HepG2 (cell line): ENCODE results near the gene FBN2. TPM values are rescaled to one million over a fixed set of nuclear protein-coding genes. Genes with fewer than 3 reads are reported as not detected.

ENCODE experiments used
- ATAC-seq: fragments of 200-7000 bp; cut with Tn5 transposase; 3 replicates; pipeline ENCODE4 v1.9.1; 2020; ENCODE audit warnings: mild to moderate bottlenecking, moderate library complexity
- BruUV-seq: library from RNA; stranded (reverse); fragments of 400-500 nt; replicated peaks from 2 replicates; lab custom pipeline; 2021; lab: Mats Ljungman, UMichigan
- CTCF ChIA-PET: fragments of 300-600 bp; formaldehyde crosslinking; extraction: SDS; loops from one replicate; lab custom pipeline; 2021; ENCODE audit warnings: low total read pairs, inconsistent platforms, low intra/inter-chr PET ratio; lab: Yijun Ruan, JAX
- POLR2A ChIA-PET: fragments of 350-600 bp; sonication (Branson Sonifier 250); formaldehyde crosslinking; loops from one replicate; lab custom pipeline; 2020; ENCODE audit warnings: antibody characterized with exemption, inconsistent platforms; lab: Yijun Ruan, JAX
- DNase-seq: peaks from one replicate; pipeline ENCODE4 v3.0.0-alpha.2; 2015; ENCODE audit warnings: low spot score
- FAIRE-seq: peaks from 3 replicates; lab custom pipeline; 2011; peaks lifted over from hg19 to GRCh38; lab: Jason Lieb, UNC
- H2AFZ ChIP-seq: one replicate; pipeline ENCODE4 v1.6.1; 2011; ENCODE audit warnings: low read length, inconsistent platforms
- H3K27ac ChIP-seq: fragments of 300-600 bp; 3 replicates; pipeline ENCODE4 v1.8.0; 2011; ENCODE audit warnings: mixed run types, mild to moderate bottlenecking, mixed read lengths, low read length, inconsistent platforms; ENCODE audit not compliant: insufficient read depth; ENCODE audit errors: extremely low read length
- H3K27me3 ChIP-seq, 2 experiments: fragments of 200-600 bp in 1 of 2; 2 replicates in 1 of 2; 3 replicates in 1 of 2; pipeline versions ENCODE4 v1.6.0 to v1.8.0; 2011; ENCODE audit warnings: low read length in 2 of 2, mild to moderate bottlenecking in 2 of 2, moderate library complexity in 2 of 2, inconsistent platforms in 1 of 2; ENCODE audit not compliant: insufficient read depth in 2 of 2, control insufficient read depth in 1 of 2
- H3K36me3 ChIP-seq, 2 experiments: fragments of 200-600 bp in 1 of 2; replicated peaks in 1 of 2; 2 replicates in 1 of 2; 3 replicates in 1 of 2; pipeline versions ENCODE4 v1.5.1 to v1.8.0; 2011; ENCODE audit warnings: low read length in 2 of 2, inconsistent platforms in 1 of 2; ENCODE audit not compliant: insufficient read depth in 2 of 2, control insufficient read depth in 1 of 2
- H3K4me1 ChIP-seq: 2 replicates; pipeline ENCODE4 v1.5.1; 2012; ENCODE audit warnings: low read length, inconsistent platforms; ENCODE audit not compliant: insufficient read depth
- H3K4me2 ChIP-seq: 2 replicates; pipeline ENCODE4 v1.6.0; 2011; ENCODE audit warnings: low read depth, low read length, inconsistent platforms
- H3K4me3 ChIP-seq, 3 experiments: fragments of 200-600 bp in 1 of 3; sonication (generic), shearing (Covaris generic) in 1 of 3; replicated peaks in 1 of 3; 2 replicates each; pipeline ENCODE4 v1.5.1; 2011 to 2016; ENCODE audit warnings: low read length in 3 of 3, inconsistent platforms in 2 of 3, low read depth in 2 of 3, mild to moderate bottlenecking in 2 of 3, control low read depth in 1 of 3, mixed read lengths in 1 of 3; ENCODE audit not compliant: insufficient read depth in 1 of 3
- H3K79me2 ChIP-seq: one replicate; pipeline ENCODE4 v1.6.1; 2011; ENCODE audit warnings: low read length, inconsistent platforms; ENCODE audit not compliant: insufficient read depth
- H3K9ac ChIP-seq: 2 replicates; pipeline ENCODE4 v1.6.0; 2011; ENCODE audit warnings: mild to moderate bottlenecking, low read depth, low read length, inconsistent platforms; ENCODE audit not compliant: insufficient read depth
- H3K9me3 ChIP-seq: 2 replicates; pipeline ENCODE4 v1.5.1; 2012; ENCODE audit warnings: mild to moderate bottlenecking, low read length
- H4K20me1 ChIP-seq: 2 replicates; pipeline ENCODE4 v1.6.0; 2011; ENCODE audit warnings: inconsistent platforms, mild to moderate bottlenecking, low read length, moderate library complexity; ENCODE audit not compliant: insufficient read depth
- FOXA1 ChIP-seq, 2 experiments: fragments of 450-650 bp in 1 of 2; sonication (generic) in 1 of 2; formaldehyde crosslinking in 1 of 2; IDR thresholded peaks; 2 replicates each; pipeline versions ENCODE4 v1.4.0 to v1.6.1; 2016 to 2020; ENCODE audit warnings: missing genetic modification reagents in 1 of 2
- IKZF1 ChIP-seq: fragments of 450-650 bp; IDR thresholded peaks from 2 replicates; pipeline ENCODE4 v1.7.1; 2016
- NCOA2 ChIP-seq: sonication (generic); formaldehyde crosslinking; IDR thresholded peaks from 2 replicates; pipeline ENCODE4 v1.8.0; 2022; ENCODE audit warnings: inconsistent platforms
- NR2F1 ChIP-seq, 2 experiments: fragments of 450-650 bp in 1 of 2; formaldehyde crosslinking in 1 of 2; IDR thresholded peaks; 2 replicates each; pipeline versions ENCODE4 v1.5.0 to v1.6.1; 2016 to 2020; ENCODE audit warnings: mild to moderate bottlenecking in 1 of 2, missing compliant biosample characterization in 1 of 2, missing genetic modification reagents in 1 of 2, moderate library complexity in 1 of 2
- TCF7 ChIP-seq: sonication (generic); IDR thresholded peaks from 2 replicates; pipeline ENCODE4 v1.6.1; 2016; ENCODE audit warnings: antibody characterized with exemption, low read depth
- ZNF143 ChIP-seq: sonication (generic); formaldehyde crosslinking; IDR thresholded peaks from 2 replicates; pipeline ENCODE4 v1.4.0; 2020; ENCODE audit warnings: missing genetic modification reagents
- ZNF253 ChIP-seq: sonication (generic); formaldehyde crosslinking; IDR thresholded peaks from 2 replicates; pipeline ENCODE4 v1.8.0; 2022; ENCODE audit warnings: mild to moderate bottlenecking, missing genetic modification reagents, borderline replicate concordance
- ZNF317 ChIP-seq: sonication (generic); formaldehyde crosslinking; IDR thresholded peaks from 2 replicates; pipeline ENCODE4 v1.5.0; 2020; ENCODE audit warnings: mild to moderate bottlenecking, missing genetic modification reagents
- ZNF770 ChIP-seq: sonication (generic); formaldehyde crosslinking; IDR thresholded peaks from 2 replicates; pipeline ENCODE4 v1.5.0; 2020; ENCODE audit warnings: mild to moderate bottlenecking, missing genetic modification reagents
- WGBS: methylation state at CpG from one replicate; pipeline ENCODE4 v1.1.6; 2017; ENCODE audit warnings: low lambda C conversion rate; 5-methylcytosine and 5-hydroxymethylcytosine counted together
- in situ Hi-C: cut with HindIII; loops from 2 replicates; pipeline ENCODE4 v1.10.0; 2017; ENCODE audit warnings: low pct_unique_long_range_greater_than_20kb; ENCODE audit not compliant: extremely low pct_ligation_motif_present
- intact Hi-C: fragments of 100-400 bp; cut with micrococcal nuclease; formaldehyde crosslinking; loops from one replicate; pipeline ENCODE4 v1.10.0; 2022; ENCODE audit not compliant: unreplicated experiment
- polyA plus RNA-seq, 8 experiments: library from polyadenylated mRNA; depleted of rRNA in 3 of 8; stranded (reverse) in 7 of 8; unstranded in 1 of 8; fragments of >200 nt; fragmentation: Illumina TruSeq in 4 of 8; extraction: Trizol in 4 of 8; gene quantifications; 2 replicates each; pipeline versions ENCODE4 v1.2.1 to v1.2.3, GENCODE V29; 2011 to 2016; ENCODE audit warnings: low read depth in 4 of 8, missing spikeins in 1 of 8, mixed read lengths in 1 of 8; ENCODE audit not compliant: insufficient read depth in 1 of 8
- total RNA-seq, 5 experiments: library from RNA; depleted of rRNA; stranded (reverse); fragments of >200 nt; fragmentation: Illumina TruSeq; extraction: Trizol; gene quantifications; 2 replicates each; pipeline ENCODE4 v1.2.3, GENCODE V29; 2016; ENCODE audit warnings: low read depth in 1 of 5

Gene FBN2
- total and polyA plus RNA-seq, 2 of the 13 experiments (the other 11 are each of a cell fraction or from before 2014, with no cell fraction given) = not detected

- intact Hi-C loops (no loop called here), in situ Hi-C loops (no loop called here)
- Histone ChIP-seq H4K20me1 (no peaks in the 10 kb centered on the region), H3K27me3 (no peaks in the 10 kb centered on the region), H3K4me1 (no peaks in the 10 kb centered on the region), H3K9me3 (no peaks in the 10 kb centered on the region), H3K9ac (no peak overlapping the region), H2AFZ (no peak overlapping the region), H3K27ac (no peak overlapping the region), H3K4me2 (no peak overlapping the region), H3K79me2 (no peaks in the 10 kb centered on the region), H3K36me3 (no peaks in the 10 kb centered on the region), H3K4me3 (no peak overlapping the region)
- FAIRE-seq = no peak
- TF ChIP-seq TCF7 = no peak
- TF ChIP-seq ZNF143 (CRISPR knock-in tag) = no peak
- TF ChIP-seq NCOA2 = no peak
- no peak for TF ChIP-seq IKZF1
- TF ChIP-seq ZNF770 = no peak
- no peak for TF ChIP-seq ZNF253 (CRISPR knock-in tag)
- TF ChIP-seq ZNF317 (CRISPR knock-in tag) = no peak
- no peak for TF ChIP-seq FOXA1 (IDR thresholded peaks at IDR 0.05)
- TF ChIP-seq FOXA1 (CRISPR knock-in tag; IDR thresholded peaks at IDR 0.05) = no peak
- no peak for TF ChIP-seq NR2F1 (CRISPR knock-in tag; IDR thresholded peaks at IDR 0.05)
- BruUV-seq = no TSS peak
- DNase-seq = no peak
- 35% methylated on average over 6 of the region's 6 CpGs for WGBS
- ChIA-PET CTCF (no interaction called here), POLR2A (no interaction called here)
- ATAC-seq = no peak
Measured at GRCh38 chr5:128271859-128272464, 266.1 kb downstream of the FBN2 start.
